ENCODE measurements around the gene MAP4K4. TPM values are rescaled to one million over a fixed set of nuclear protein-coding genes. Genes with fewer than 3 reads are reported as not detected.
"Not testable (repeated sequence)": the region's sequence is repeated elsewhere in the genome, so short reads cannot be mapped to it uniquely, and the experiment has no call there.

MAP4K4 gene
- total RNA-seq, 1 experiment from 2014 or later = 162 TPM

GRCh38 chr2:101930019-101930418, 232.5 kb downstream of the MAP4K4 start:
- no TSS peak for BruUV-seq (replicated peaks)
- peaks cover 20% of the 10 kb centered on the region for H3K9me3 Mint-ChIP-seq (ENCODE audit: unreplicated experiment)
- no peak for TF ChIP-seq CTCF (IDR thresholded peaks at IDR 0.05; ENCODE audit: unreplicated experiment)
- H3K4me1 Mint-ChIP-seq (ENCODE audit: insufficient read depth, unreplicated experiment) = no peaks in the 10 kb centered on the region
- intact Hi-C loops (cut with micrococcal nuclease) = no loop called here
- no peaks in the 10 kb centered on the region for H3K36me3 Mint-ChIP-seq (ENCODE audit: insufficient read depth, unreplicated experiment)
- ChIA-PET CTCF (no interaction called here), POLR2A (interaction anchor here (0.5 kb wide), 1 partner anchor 13 kb away, joined by 3 read pairs; no protein-coding TSS in a partner anchor)
- no peak for DNase-seq (ENCODE audit: unreplicated experiment)
- no peak overlapping the region for H3K4me3 Mint-ChIP-seq (ENCODE audit: unreplicated experiment)
- H3K27me3 Mint-ChIP-seq (ENCODE audit: insufficient read depth, unreplicated experiment) = no peaks in the 10 kb centered on the region
- no peak overlapping the region for H3K27ac Mint-ChIP-seq (ENCODE audit: low read depth, unreplicated experiment)

DNA sequence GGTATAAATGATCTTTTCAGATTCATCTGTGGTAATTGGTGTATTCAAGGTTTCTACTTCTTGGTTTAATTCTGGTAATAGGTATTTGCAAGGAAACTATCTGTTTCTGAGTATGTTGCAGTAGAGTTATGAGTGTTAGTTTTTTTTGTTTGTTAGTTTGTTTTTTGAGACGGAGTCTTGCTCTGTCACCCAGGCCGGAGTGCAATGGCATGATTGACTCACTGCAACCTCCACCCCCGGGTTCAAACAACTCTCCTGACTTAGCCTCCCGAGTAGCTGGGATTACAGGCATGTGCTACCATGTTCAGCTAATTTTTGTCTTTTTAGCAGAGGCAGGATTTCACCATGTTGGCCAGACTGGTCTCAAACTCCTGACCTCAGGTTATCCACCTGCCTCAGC, 233.3 kb downstream of the MAP4K4 start:
- ChIA-PET POLR2A (no interaction called here), CTCF (interaction anchor here (0.7 kb wide), 1 partner anchor 148 kb away, joined by 3 read pairs; no protein-coding TSS in a partner anchor)
- Mint-ChIP-seq H3K4me1 (ENCODE audit: insufficient read depth, unreplicated experiment) (no peaks in the 10 kb centered on the region), H3K27me3 (ENCODE audit: insufficient read depth, unreplicated experiment) (no peaks in the 10 kb centered on the region), H3K27ac (ENCODE audit: low read depth, unreplicated experiment) (no peak overlapping the region), H3K9me3 (ENCODE audit: unreplicated experiment) (peaks cover 20% of the 10 kb centered on the region), H3K36me3 (ENCODE audit: insufficient read depth, unreplicated experiment) (no peaks in the 10 kb centered on the region), H3K4me3 (ENCODE audit: unreplicated experiment) (no peak overlapping the region)
- no TSS peak for BruUV-seq (replicated peaks)
- no peak for DNase-seq (ENCODE audit: unreplicated experiment)
- intact Hi-C loops (cut with micrococcal nuclease) = no loop called here
- TF ChIP-seq CTCF (IDR thresholded peaks at IDR 0.05; ENCODE audit: unreplicated experiment) = no peak

GRCh38 chr2:101931402-101931801, 233.9 kb downstream of the MAP4K4 start:
- DNase-seq (ENCODE audit: unreplicated experiment) = no peak
- no peak for TF ChIP-seq CTCF (IDR thresholded peaks at IDR 0.05; ENCODE audit: unreplicated experiment)
- Mint-ChIP-seq H3K4me3 (ENCODE audit: unreplicated experiment) (no peak overlapping the region), H3K36me3 (ENCODE audit: insufficient read depth, unreplicated experiment) (no peaks in the 10 kb centered on the region), H3K4me1 (ENCODE audit: insufficient read depth, unreplicated experiment) (no peaks in the 10 kb centered on the region), H3K27ac (ENCODE audit: low read depth, unreplicated experiment) (no peak overlapping the region), H3K9me3 (ENCODE audit: unreplicated experiment) (peaks cover 15% of the 10 kb centered on the region), H3K27me3 (ENCODE audit: insufficient read depth, unreplicated experiment) (no peaks in the 10 kb centered on the region)
- no TSS peak for BruUV-seq (replicated peaks)
- POLR2A ChIA-PET = no interaction called here
- CTCF ChIA-PET = interaction anchor here (0.7 to 1.1 kb wide), 3 partner anchors 27 to 148 kb away, joined by 3 to 6 read pairs (median 4); no protein-coding TSS in a partner anchor
- intact Hi-C loops (cut with micrococcal nuclease) = no loop called here

DNA sequence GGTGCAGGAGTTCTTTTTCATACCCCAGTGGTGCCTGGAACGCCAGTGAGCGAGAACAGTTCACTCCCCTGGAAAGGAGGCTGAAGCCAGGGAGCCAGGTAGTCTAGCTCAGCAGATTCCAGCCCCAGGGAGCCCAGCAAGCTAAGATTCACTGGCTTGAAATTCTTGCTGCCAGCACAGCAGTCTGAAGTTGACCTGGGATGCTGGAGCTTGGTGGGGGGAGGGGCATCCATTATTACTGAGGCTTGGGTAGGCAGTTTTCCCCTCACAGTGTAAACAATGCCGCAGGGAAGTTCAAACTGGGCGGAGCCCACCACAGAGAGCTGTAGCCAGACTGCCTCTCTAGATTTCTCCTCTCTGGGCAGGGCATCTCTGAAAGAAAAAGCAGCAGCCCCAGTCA, 238.3 kb downstream of the MAP4K4 start:
- BruUV-seq (replicated peaks); H3K4me3 Mint-ChIP-seq (ENCODE audit: unreplicated experiment); POLR2A ChIA-PET; H3K36me3 Mint-ChIP-seq (ENCODE audit: insufficient read depth, unreplicated experiment); H3K4me1 Mint-ChIP-seq (ENCODE audit: insufficient read depth, unreplicated experiment); H3K27me3 Mint-ChIP-seq (ENCODE audit: insufficient read depth, unreplicated experiment); DNase-seq (ENCODE audit: unreplicated experiment); H3K9me3 Mint-ChIP-seq (ENCODE audit: unreplicated experiment); intact Hi-C loops (cut with micrococcal nuclease); H3K27ac Mint-ChIP-seq (ENCODE audit: low read depth, unreplicated experiment): not testable (repeated sequence)
- CTCF ChIA-PET = interaction anchor here (0.7 kb wide), 1 partner anchor 21 kb away, joined by 4 read pairs; no protein-coding TSS in a partner anchor

GRCh38 chr2:101942851-101943250, 245.3 kb downstream of the MAP4K4 start:
- no peaks in the 10 kb centered on the region for H3K36me3 Mint-ChIP-seq (ENCODE audit: insufficient read depth, unreplicated experiment)
- H3K4me3 Mint-ChIP-seq (ENCODE audit: unreplicated experiment) = no peak overlapping the region
- H3K4me1 Mint-ChIP-seq (ENCODE audit: insufficient read depth, unreplicated experiment) = no peaks in the 10 kb centered on the region
- no peak overlapping the region for H3K27ac Mint-ChIP-seq (ENCODE audit: low read depth, unreplicated experiment)
- H3K27me3 Mint-ChIP-seq (ENCODE audit: insufficient read depth, unreplicated experiment) = no peaks in the 10 kb centered on the region
- TF ChIP-seq CTCF (IDR thresholded peaks at IDR 0.05; ENCODE audit: unreplicated experiment) = no peak
- CTCF ChIA-PET = no interaction called here
- intact Hi-C loops (cut with micrococcal nuclease) = no loop called here
- H3K9me3 Mint-ChIP-seq (ENCODE audit: unreplicated experiment) = peaks cover 3% of the 10 kb centered on the region
- no peak for DNase-seq (ENCODE audit: unreplicated experiment)
- POLR2A ChIA-PET = no interaction called here
- no TSS peak for BruUV-seq (replicated peaks)

All from MCF 10A (cell line).